Type B pancreatic cell (in vitro differentiated cells): ENCODE data around the gene SYNE2. TPM values are rescaled to one million over a fixed set of nuclear protein-coding genes. Genes with fewer than 3 reads are reported as not detected.

Experiments
- DNase-seq: peaks from one replicate; pipeline ENCODE4 v3.0.0; 2021; ENCODE audit warnings: mixed read lengths; ENCODE audit not compliant: unreplicated experiment; ENCODE audit errors: extremely low spot score
- H3K27ac Mint-ChIP-seq: 2 replicates; pipeline ENCODE4 v1.8.0; 2021; ENCODE audit warnings: mild to moderate bottlenecking, mixed read lengths
- H3K27me3 Mint-ChIP-seq: 2 replicates; pipeline ENCODE4 v1.8.0; 2021; ENCODE audit warnings: mixed read lengths
- H3K36me3 Mint-ChIP-seq: 2 replicates; pipeline ENCODE4 v1.8.0; 2021; ENCODE audit warnings: mixed read lengths
- H3K4me1 Mint-ChIP-seq: one replicate; pipeline ENCODE4 v1.8.0; 2021; ENCODE audit warnings: mixed read lengths; ENCODE audit not compliant: unreplicated experiment
- H3K4me3 Mint-ChIP-seq: 2 replicates; pipeline ENCODE4 v1.8.0; 2021; ENCODE audit warnings: mild to moderate bottlenecking, mixed read lengths
- H3K9me3 Mint-ChIP-seq: 2 replicates; pipeline ENCODE4 v1.8.0; 2021; ENCODE audit warnings: mixed read lengths
- total RNA-seq: library from RNA; stranded (reverse); gene quantifications from 2 replicates; pipeline ENCODE4 v1.2.1, GENCODE V29; 2021; ENCODE audit warnings: low replicate concordance
- TF ChIP-seq, protein P1 (sequence below): fragments of 200-600 bp; sonication (generic); conservative IDR thresholded peaks from 2 replicates; pipeline ENCODE4 v1.5.0; 2021; ENCODE audit warnings: antibody characterized with exemption, mild to moderate bottlenecking

SYNE2 gene
- total RNA-seq, 1 donor from 2014 or later: 75.1 TPM

DNA sequence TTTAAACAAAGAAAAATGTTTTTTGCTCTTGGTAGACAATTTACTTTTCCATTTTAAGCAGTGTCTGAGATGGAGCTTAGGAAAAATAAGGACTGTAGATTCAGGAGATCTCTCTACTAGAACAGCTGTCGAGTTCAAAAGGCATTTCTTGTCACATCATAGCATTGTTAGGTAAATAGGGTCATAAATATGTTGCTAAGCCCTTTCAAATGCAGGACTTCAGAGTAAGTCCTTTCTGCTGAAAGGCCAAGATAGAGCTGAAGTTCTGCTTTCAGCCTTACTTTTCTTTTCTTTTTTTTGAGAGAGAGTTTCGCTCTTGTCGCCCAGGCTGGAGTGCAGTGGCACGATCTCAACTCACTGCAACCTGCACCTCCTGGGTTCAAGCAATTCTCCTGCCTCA is 98.2 kb downstream of the SYNE2 start:
- Mint-ChIP-seq H3K4me1 (no peaks in the 10 kb centered on the region), H3K36me3 (peaks cover 4% of the 10 kb centered on the region), H3K27ac (no peak overlapping the region), H3K9me3 (no peaks in the 10 kb centered on the region), H3K4me3 (no peak overlapping the region), H3K27me3 (no peaks in the 10 kb centered on the region)
- TF ChIP-seq, protein P1, sequence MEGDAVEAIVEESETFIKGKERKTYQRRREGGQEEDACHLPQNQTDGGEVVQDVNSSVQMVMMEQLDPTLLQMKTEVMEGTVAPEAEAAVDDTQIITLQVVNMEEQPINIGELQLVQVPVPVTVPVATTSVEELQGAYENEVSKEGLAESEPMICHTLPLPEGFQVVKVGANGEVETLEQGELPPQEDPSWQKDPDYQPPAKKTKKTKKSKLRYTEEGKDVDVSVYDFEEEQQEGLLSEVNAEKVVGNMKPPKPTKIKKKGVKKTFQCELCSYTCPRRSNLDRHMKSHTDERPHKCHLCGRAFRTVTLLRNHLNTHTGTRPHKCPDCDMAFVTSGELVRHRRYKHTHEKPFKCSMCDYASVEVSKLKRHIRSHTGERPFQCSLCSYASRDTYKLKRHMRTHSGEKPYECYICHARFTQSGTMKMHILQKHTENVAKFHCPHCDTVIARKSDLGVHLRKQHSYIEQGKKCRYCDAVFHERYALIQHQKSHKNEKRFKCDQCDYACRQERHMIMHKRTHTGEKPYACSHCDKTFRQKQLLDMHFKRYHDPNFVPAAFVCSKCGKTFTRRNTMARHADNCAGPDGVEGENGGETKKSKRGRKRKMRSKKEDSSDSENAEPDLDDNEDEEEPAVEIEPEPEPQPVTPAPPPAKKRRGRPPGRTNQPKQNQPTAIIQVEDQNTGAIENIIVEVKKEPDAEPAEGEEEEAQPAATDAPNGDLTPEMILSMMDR: no peak
- no peak for DNase-seq

DNA sequence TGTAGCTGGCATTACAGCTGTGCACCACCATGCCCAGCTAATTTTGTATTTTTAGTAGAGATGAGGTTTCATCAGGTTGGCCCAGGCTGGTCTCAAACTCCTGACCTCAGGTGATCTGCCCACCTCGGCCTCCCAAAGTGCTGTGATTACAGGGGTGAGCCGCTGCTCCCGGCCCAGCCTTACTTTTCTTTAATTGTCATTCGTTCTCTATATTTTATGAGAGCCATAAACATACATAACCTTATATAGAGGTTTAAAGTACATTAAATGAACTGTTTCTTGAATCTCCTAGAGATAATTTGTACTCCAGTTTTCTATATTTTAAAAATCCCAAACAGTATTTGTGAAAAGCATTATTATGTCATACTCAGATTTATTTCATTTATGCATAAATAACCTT is 98.6 kb downstream of the SYNE2 start:
- DNase-seq: no peak
- Mint-ChIP-seq H3K9me3 (no peaks in the 10 kb centered on the region), H3K4me1 (no peaks in the 10 kb centered on the region), H3K36me3 (peaks cover 4% of the 10 kb centered on the region), H3K27ac (no peak overlapping the region), H3K4me3 (no peak overlapping the region), H3K27me3 (no peaks in the 10 kb centered on the region)
- TF ChIP-seq, protein P1: no peak

DNA sequence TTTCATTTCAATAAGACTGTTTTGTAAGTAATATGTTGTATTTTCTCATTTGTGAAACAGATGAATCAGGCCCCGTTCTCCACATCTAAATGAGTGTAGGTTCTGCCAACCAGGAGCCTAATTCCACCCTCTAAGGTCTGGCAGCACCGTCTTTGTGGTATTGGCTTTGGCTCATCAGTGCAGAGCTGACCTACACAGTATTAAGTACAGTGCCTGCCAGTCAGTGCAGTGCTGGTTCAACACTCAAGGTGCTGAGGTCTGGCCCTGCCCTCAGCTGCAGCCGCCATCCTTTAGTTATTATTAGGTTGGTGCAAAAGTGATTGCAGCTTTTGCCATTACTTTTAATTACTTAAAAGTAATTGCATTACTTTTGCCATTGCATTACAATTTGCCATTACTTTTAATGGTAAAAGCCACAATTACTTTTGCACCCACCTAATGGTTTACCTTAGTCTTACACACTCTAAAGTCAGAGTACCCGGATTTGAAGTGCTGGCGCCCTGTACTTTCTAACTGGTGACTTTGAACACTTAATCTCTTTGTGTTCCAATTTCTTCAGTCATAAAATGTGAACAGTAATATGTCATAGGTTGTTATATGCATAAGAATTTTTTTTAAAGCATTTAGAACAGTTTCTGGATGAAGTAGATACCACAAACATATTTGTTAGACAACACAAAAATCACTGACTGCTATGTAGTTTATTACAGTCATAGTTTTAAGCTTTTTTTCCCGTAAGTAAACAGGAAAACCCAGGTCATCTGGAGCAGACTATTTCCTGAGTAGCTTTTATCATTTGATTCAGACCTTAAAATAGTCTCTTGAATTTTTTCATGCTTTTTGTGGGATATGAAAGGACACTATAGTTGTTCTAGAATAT is 99.5 kb downstream of the SYNE2 start:
- H3K36me3 Mint-ChIP-seq: peaks cover 4% of the 10 kb centered on the region
- TF ChIP-seq, protein P1: no peak
- no peak overlapping the region for H3K4me3 Mint-ChIP-seq
- DNase-seq: no peak
- H3K9me3 Mint-ChIP-seq: no peaks in the 10 kb centered on the region
- no peak overlapping the region for H3K27ac Mint-ChIP-seq
- no peaks in the 10 kb centered on the region for H3K27me3 Mint-ChIP-seq
- no peaks in the 10 kb centered on the region for H3K4me1 Mint-ChIP-seq

DNA sequence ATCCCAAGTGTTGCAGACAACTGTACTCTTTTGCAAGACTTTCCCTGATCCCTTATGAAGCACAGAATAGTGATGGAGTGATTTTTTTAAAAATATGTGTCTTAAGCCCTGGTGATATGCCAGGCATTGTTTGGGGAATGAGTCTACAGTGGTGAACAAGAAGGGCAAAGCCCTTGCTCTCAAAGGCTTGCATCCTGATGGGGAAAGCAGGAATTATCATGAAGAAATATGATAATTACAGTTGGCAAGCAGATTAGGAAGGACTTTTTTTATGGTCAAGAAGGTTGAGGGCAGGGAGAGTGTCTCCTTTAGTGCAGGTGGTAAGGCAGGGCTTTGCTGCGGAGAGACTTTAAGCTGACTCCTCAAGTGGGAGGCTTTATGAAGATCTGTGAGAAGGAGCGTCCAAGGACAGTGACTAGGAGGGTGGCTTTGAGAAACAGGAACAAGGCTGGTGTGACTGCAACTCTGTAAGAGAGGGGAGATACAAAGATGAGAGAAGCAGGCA is 100.2 kb downstream of the SYNE2 start:
- DNase-seq: no peak
- no peak overlapping the region for H3K4me3 Mint-ChIP-seq
- no peaks in the 10 kb centered on the region for H3K4me1 Mint-ChIP-seq
- H3K36me3 Mint-ChIP-seq: peaks cover 4% of the 10 kb centered on the region
- H3K9me3 Mint-ChIP-seq: no peaks in the 10 kb centered on the region
- TF ChIP-seq, protein P1: no peak
- H3K27ac Mint-ChIP-seq: no peak overlapping the region
- H3K27me3 Mint-ChIP-seq: no peaks in the 10 kb centered on the region

DNA sequence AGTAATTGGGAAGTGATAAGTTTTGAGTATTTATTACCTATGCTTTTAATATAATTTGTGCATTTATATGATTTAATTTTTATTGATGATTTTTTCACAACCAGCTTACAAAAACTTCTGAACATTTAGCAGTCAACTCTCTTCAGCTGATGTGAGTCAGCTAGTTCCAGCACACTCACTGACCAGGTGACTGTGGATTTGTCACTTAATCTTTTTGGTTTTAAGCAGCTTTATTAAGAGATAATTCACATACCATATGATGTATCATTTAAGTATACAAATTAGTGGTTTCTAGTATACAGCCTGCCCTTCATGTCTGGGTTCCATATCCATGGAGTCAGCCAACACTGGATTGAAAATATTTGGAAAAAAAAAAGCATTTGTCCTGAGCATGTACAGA is 103.5 kb downstream of the SYNE2 start:
- TF ChIP-seq, protein P1: no peak
- Mint-ChIP-seq H3K4me1 (no peaks in the 10 kb centered on the region), H3K36me3 (peaks cover 4% of the 10 kb centered on the region), H3K4me3 (no peak overlapping the region), H3K27me3 (no peaks in the 10 kb centered on the region), H3K9me3 (no peaks in the 10 kb centered on the region), H3K27ac (no peak overlapping the region)
- no peak for DNase-seq
